Panc1 (cell line): ENCODE data around the gene IGFN1. TPM values are rescaled to one million over a fixed set of nuclear protein-coding genes. Genes with fewer than 3 reads are reported as not detected.

Experiments used
- ATAC-seq: fragments of 200-7000 bp; cut with Tn5 transposase; 2 replicates; pipeline ENCODE4 v1.9.1; 2020; ENCODE audit warnings: mild to moderate bottlenecking, moderate library complexity
- BruUV-seq: library from RNA; stranded (reverse); fragments of 400-500 nt; replicated peaks from 2 replicates; lab custom pipeline; 2021; lab: Mats Ljungman, UMichigan
- CTCF ChIA-PET: fragments of 300-600 bp; sonication (Branson Sonifier 250); formaldehyde crosslinking; loops from one replicate; lab custom pipeline; 2022; ENCODE audit warnings: antibody characterized with exemption; lab: Charles Lee
- POLR2A ChIA-PET: fragments of 300-600 bp; sonication (Branson Sonifier 250); formaldehyde crosslinking; loops from one replicate; lab custom pipeline; 2022; ENCODE audit warnings: antibody characterized with exemption; lab: Charles Lee
- DNase-seq: peaks from one replicate; pipeline ENCODE4 v3.0.0-alpha.2; 2010; ENCODE audit warnings: low read depth, low spot score
- H3K27ac ChIP-seq: 2 replicates; pipeline ENCODE4 v1.5.1; 2011; ENCODE audit warnings: mild to moderate bottlenecking, low read length, inconsistent platforms
- H3K27me3 ChIP-seq: fragments of 200-500 bp; sonication (Bioruptor generic); 2 replicates; pipeline ENCODE4 v1.6.0; 2014; ENCODE audit warnings: low read length, inconsistent platforms; ENCODE audit not compliant: control insufficient read depth, insufficient read depth
- H3K36me3 ChIP-seq: fragments of 200-500 bp; sonication (Bioruptor generic); 2 replicates; pipeline ENCODE4 v1.5.1; 2014; ENCODE audit warnings: inconsistent platforms, mild to moderate bottlenecking, low read length, moderate library complexity; ENCODE audit not compliant: control insufficient read depth, insufficient read depth
- H3K4me1 ChIP-seq: 2 replicates; pipeline ENCODE4 v1.5.1; 2011; ENCODE audit warnings: inconsistent platforms, mild to moderate bottlenecking, low read length, moderate library complexity; ENCODE audit not compliant: control insufficient read depth, insufficient read depth
- H3K4me3 ChIP-seq, 2 experiments: 2 replicates each; pipeline ENCODE4 v1.5.1; 2011 to 2012; ENCODE audit warnings: low read depth in 2 of 2, low read length in 2 of 2, mild to moderate bottlenecking in 2 of 2, inconsistent platforms in 1 of 2, moderate library complexity in 1 of 2
- H3K9me3 ChIP-seq: fragments of 200-500 bp; sonication (Bioruptor generic); 2 replicates; pipeline ENCODE4 v1.5.1; 2014; ENCODE audit warnings: low read depth, mild to moderate bottlenecking, inconsistent platforms, low read length, moderate library complexity; ENCODE audit not compliant: control insufficient read depth, insufficient read depth
- CTCF ChIP-seq: fragments of 450-650 bp; IDR thresholded peaks from 2 replicates; pipeline ENCODE4 v1.5.1; 2017; ENCODE audit warnings: mild to moderate bottlenecking
- POLR2AphosphoS5 ChIP-seq: IDR thresholded peaks from 2 replicates; pipeline ENCODE4 v1.6.1; 2012; ENCODE audit warnings: mild to moderate bottlenecking, low read depth, low read length, moderate library complexity
- REST ChIP-seq, 2 experiments: IDR thresholded peaks; 2 replicates each; pipeline ENCODE4 v1.6.1; 2011 to 2012; ENCODE audit warnings: low read depth in 2 of 2, control low read depth in 1 of 2, low read length in 1 of 2, mild to moderate bottlenecking in 1 of 2, moderate library complexity in 1 of 2; ENCODE audit not compliant: insufficient read depth in 1 of 2
- SIN3A ChIP-seq: IDR thresholded peaks from 2 replicates; pipeline ENCODE4 v1.6.1; 2012; ENCODE audit warnings: low read depth, mild to moderate bottlenecking, low read length, moderate library complexity, borderline replicate concordance; ENCODE audit not compliant: insufficient read depth
- TCF7L2 ChIP-seq: IDR thresholded peaks from 2 replicates; pipeline ENCODE4 v1.6.1; 2011; ENCODE audit warnings: mild to moderate bottlenecking, low read depth, low read length, inconsistent platforms
- in situ Hi-C: cut with HindIII; loops from 2 replicates; pipeline ENCODE4 v1.10.0; 2016; ENCODE audit warnings: low sequenced_read_pairs, low pct_unique_long_range_greater_than_20kb
- intact Hi-C: fragments of 100-400 bp; cut with micrococcal nuclease; formaldehyde crosslinking; loops from one replicate; pipeline ENCODE4 v1.10.0; 2022; ENCODE audit not compliant: unreplicated experiment
- total RNA-seq: library from RNA; stranded (reverse); gene quantifications from one replicate; pipeline ENCODE4 v1.2.1, GENCODE V29; 2021; ENCODE audit not compliant: unreplicated experiment

IGFN1 gene
- total RNA-seq, 1 experiment from 2014 or later = not detected

- DNase-seq = no peak
- no peaks in the 10 kb centered on the region for H3K4me1 ChIP-seq
- no peak for ATAC-seq
- no TSS peak for BruUV-seq
- H3K9me3 ChIP-seq = no peaks in the 10 kb centered on the region
- H3K27me3 ChIP-seq = no peaks in the 10 kb centered on the region
- no peaks in the 10 kb centered on the region for H3K36me3 ChIP-seq
- intact Hi-C loops = loop anchor here (5.0 kb wide), 1 partner anchor 67 kb away; the partner anchor contains the start of gene TMEM9
- H3K27ac ChIP-seq = no peak overlapping the region
- ChIA-PET CTCF (no interaction called here), POLR2A (no interaction called here)
- TF ChIP-seq CTCF (no peak), REST (IDR thresholded peaks at IDR 0.05; ENCODE audit: insufficient read depth in 1 of 2, low read depth in 2 of 2, low read length in 1 of 2) (no peak), TCF7L2 (no peak), SIN3A (no peak), POLR2AphosphoS5 (no peak)
- no peak overlapping the region for H3K4me3 ChIP-seq
- in situ Hi-C loops = no loop called here
These were observed 29.1 kb downstream of the IGFN1 start for GRCh38 chr1:201219481-201220387.

GRCh38 chr1:201220388-201220715, 29.7 kb downstream of the IGFN1 start:
- Histone ChIP-seq H3K27ac (no peak overlapping the region), H3K4me1 (no peaks in the 10 kb centered on the region), H3K4me3 (no peak overlapping the region), H3K27me3 (no peaks in the 10 kb centered on the region), H3K36me3 (no peaks in the 10 kb centered on the region), H3K9me3 (no peaks in the 10 kb centered on the region)
- in situ Hi-C loops (no loop called here), intact Hi-C loops (loop anchor here (5.0 kb wide), 1 partner anchor 68 kb away; the partner anchor contains the start of gene TMEM9)
- BruUV-seq = no TSS peak
- ChIA-PET CTCF (no interaction called here), POLR2A (no interaction called here)
- TF ChIP-seq CTCF = no peak
- ATAC-seq = no peak
- DNase-seq = no peak
